Stimulated activated CD4-positive, alpha-beta T cell treated with anti-CD3 and anti-CD28 coated beads, Interleukin-15, amount 100 ng/mL, for 1 hour (primary cell): ENCODE results near the gene LIMS1.
A peak's percentile ranks its signal among the peaks of the same experiment; 100 is the strongest.
"Not testable (repeated sequence)": the region's sequence is repeated elsewhere in the genome, so short reads cannot be mapped to it uniquely, and the experiment has no call there.

Source experiments
- DNase-seq, 2 donors: peaks; one replicate each; pipeline ENCODE4 v3.0.0-alpha.2; 2020; ENCODE audit warnings: low read depth in 1 of 2, low spot score in 1 of 2

The LIMS1 gene, protein sequence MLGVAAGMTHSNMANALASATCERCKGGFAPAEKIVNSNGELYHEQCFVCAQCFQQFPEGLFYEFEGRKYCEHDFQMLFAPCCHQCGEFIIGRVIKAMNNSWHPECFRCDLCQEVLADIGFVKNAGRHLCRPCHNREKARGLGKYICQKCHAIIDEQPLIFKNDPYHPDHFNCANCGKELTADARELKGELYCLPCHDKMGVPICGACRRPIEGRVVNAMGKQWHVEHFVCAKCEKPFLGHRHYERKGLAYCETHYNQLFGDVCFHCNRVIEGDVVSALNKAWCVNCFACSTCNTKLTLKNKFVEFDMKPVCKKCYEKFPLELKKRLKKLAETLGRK

DNA sequence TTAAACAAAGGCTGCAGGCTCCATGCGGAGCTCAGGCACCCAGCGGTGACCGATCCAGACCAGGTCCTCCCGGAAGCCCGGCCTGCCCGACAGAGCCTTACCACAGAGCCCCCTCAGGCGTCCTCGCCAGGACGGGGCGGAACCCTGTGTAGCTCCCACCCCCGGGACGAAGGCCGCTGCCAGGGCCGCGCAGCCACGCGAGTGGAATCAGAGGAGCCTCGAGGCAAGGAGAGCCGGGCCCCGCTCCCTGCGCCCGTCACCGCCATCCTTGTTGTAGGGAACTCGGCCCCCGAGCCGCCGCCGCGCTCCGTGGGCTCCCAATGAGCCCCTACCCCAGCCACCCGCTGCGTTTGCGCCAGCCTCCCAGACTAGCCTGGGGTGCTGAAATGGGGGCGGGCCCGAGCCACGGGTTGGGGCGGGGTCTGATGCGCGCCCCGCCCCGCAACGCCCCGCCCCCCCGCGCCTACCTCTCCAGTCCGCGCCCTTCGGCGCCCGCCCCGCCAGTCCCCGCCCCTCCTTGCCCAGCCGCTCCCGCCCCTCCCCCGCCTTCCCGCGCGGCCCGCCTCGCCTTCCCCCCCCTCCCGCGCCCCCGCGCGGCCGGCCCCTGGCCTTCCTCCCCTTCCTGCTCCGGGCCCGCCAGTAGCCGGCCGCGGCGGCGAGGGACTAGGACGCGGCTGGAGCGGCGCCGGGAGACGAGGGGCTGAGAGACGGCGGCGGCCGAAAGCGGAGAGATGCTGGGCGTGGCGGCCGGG is at the start of gene LIMS1:
Gene LIMS1 (plus strand): TSS at position 639 of the 752 bp plus-strand sequence. CDS start 93 bp downstream, at position 732.
- peak; percentile 71 to 84 for DNase-seq

DNA sequence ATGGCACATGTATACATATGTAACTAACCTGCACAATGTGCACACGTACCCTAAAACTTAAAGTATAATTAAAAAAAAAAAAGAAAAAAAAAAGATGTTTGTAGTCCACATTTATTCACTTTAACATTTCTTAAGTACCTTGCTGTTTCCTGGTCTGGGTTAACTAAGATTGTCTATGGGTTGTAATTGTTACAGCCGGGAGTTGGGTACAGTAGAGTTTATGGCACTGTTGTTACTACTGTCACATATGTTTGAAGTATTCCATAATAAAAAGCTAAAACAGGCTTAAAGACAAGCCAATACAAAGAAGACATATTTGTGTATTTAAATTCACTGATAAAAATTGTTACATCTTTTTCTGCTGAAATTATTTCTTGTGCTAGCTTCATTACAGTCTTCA is 49.0 kb upstream of the LIMS1 start:
- DNase-seq: no peak

GRCh38 chr2:108490506-108491122 is 43.7 kb upstream of the LIMS1 start:
- DNase-seq: no peak

DNA sequence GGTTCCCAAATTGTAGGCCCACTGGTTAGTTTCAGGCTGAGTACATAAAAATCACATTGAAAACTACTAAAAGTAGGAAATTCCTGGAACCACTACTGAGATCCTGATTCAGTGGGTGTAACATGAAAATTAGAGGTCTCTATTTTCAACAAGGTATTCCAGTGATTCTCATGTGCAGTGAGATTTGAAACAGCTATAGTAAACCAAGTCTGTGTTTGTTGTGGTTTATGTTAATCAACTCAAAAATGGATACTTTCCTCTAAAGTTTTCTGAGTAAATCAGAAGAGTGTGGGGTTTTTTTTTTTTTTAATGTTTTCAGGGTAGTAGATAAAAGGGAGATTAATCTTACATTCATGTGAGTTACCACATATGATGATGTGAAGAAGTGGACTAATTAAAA is 42.4 kb upstream of the LIMS1 start:
- DNase-seq: no peak

DNA sequence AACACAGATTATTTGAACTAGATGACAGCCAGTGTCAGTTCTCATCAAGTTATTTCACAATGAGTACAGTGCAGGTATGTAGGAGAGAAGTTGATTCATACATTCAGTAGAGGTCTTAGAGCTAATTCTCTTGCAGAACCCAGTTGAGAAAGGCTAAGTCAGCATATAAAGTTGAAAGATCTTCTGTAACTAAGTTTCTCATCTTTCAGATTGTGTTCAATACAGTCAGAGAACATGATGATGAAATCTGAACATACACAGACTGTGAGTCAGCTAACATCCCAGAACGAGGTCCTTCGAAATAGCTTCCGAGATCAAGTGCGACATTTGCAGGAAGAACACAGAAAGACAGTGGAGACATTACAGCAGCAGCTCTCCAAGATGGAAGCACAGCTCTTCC is 41.9 kb upstream of the LIMS1 start:
- DNase-seq: no peak

DNA sequence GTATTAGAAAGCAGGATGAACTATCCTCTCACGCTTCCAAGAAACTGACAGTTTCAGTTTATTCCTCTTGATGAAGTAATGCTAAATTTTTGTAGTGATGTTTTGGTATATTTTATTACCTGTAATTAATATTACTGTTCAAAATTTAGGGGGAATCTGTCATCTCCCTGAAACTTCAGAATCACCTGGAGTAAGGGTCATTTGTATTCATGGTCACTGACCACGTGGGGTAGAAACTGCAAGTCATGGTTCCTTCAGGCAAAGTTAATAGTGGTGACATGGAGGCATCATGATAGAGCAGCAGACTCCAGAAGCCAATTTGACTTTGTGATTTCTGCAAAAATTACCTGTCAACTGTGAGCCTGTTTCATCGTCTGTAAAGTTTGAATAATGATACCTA is 38.1 kb upstream of the LIMS1 start:
- not testable (repeated sequence) for DNase-seq

GRCh38 chr2:108507620-108508019 is 26.6 kb upstream of the LIMS1 start:
- DNase-seq: not testable (repeated sequence)

DNA sequence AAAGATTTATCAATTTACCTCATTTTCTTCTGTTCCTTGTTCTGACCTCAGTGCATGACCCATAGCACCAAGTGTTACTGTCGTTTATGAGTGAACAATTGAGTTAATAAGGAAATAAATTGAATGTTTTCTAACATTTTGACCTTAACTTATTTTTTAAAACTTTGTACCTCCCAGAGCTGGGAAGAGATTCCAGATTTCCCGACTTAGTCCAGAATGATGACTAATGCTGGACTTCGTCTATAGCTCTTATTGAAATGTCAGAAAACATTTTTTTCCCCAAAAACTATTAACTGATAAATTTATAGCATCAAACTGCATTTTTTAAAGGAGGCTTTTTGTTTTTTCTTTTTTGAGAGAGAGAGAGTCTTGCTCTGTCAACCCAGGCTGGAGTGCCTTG is 21.8 kb upstream of the LIMS1 start:
- DNase-seq: not testable (repeated sequence)

DNA sequence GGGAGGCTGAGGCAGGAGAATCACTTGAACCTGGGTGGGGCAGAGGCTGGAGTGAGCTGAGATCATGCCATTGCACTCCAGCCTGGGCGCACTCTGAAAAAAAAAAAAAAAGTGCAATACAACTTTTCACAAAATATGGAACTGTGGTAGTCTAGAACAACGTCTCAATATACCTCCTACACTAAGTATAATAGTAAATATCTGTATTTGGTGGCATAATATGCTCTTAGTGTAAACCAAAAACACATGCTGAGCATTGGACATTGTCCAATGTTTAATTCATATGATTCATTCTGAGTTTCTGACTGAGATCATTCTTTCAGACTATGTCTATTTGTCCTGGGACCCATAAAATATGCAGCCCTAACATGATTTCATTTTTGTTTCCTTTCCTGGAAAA is 19.8 kb upstream of the LIMS1 start:
- not testable (repeated sequence) for DNase-seq

DNA sequence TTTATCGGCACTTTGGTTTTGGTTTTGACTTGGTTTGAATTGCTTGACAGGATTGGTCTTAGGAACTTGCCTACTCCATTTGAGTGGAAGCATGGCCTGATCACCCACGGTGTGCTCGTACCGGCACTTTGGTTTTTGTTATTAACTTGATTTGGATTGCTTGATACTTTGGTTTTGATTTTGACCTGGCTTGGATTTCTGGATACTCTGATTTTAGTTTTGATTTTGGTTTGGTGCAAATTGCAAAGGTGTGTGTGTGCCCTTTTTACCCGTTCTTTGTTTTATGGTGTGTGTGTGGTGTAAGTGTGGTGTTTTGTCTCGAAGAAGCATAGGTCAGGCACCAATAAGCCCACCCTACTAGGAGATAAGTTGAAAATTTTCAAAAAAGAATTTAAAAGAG is 9.6 kb upstream of the LIMS1 start:
- not testable (repeated sequence) for DNase-seq

GRCh38 chr2:108525258-108525657 is 9.0 kb upstream of the LIMS1 start:
- not testable (repeated sequence) for DNase-seq

DNA sequence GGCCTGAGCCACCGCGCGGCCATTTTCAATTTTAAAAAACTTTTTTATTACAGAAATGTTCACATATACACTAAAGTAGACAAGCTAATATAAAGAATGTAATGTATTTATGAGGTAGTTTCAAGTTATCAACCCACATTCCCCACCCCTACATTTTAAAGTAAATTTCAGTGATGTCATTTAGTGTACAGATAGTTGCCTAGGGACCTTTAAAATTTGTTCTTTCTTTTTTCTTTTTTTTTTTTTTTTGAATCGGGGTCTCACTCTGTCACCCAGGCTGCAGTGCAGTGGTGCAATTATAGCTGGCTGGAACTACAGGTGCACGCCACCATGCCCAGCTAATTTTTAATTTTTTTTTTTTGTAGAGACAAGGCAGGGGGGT is 2.6 kb upstream of the LIMS1 start:
- no peak for DNase-seq

DNA sequence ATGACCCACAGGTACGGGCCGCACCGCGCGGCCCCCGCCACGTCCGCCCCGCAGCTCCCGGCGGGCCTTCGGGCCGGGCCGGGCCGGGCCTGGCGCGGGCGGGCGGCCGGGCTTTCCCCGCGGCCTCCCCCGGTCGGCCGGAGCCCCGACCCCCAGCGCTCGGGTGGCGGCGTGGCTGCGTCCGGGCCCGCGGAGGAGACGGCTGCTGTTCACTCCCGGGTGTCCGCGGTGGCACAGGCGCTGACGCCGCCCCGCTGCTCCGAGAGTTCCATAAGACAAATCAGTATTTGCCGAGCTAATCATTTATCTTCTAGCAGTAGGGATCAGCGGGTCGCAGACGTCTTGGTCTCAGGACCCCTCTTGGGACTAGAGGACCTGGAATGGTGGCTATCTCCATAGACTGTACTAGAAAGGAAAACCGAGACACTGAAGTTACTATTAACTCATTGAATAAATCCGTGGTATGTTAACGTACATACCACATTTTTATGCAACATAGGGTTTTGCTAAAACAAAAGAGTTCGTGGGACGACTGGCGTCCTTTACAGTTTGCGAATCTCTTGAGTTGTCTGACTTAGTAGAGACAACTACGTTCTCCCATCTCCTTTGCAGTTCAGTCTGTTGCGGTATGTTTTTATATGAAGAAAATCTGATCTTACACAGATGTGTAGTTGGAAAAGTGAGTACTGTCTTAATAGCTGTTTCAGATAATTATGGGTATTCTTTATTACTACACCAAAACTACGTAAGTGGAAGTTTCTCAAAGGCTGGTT is 500 bp downstream of the LIMS1 start:
- DNase-seq: peak; percentile 6 to 16

- DNase-seq: no peak
Measured at GRCh38 chr2:108535357-108535631, 1.0 kb downstream of the LIMS1 start.

GRCh38 chr2:108536133-108536780 is 2.0 kb downstream of the LIMS1 start:
- DNase-seq: no peak

- no peak for DNase-seq
Measured at GRCh38 chr2:108536911-108537310, 2.6 kb downstream of the LIMS1 start.

GRCh38 chr2:108538000-108538625 is 3.8 kb downstream of the LIMS1 start:
- DNase-seq: no peak

DNA sequence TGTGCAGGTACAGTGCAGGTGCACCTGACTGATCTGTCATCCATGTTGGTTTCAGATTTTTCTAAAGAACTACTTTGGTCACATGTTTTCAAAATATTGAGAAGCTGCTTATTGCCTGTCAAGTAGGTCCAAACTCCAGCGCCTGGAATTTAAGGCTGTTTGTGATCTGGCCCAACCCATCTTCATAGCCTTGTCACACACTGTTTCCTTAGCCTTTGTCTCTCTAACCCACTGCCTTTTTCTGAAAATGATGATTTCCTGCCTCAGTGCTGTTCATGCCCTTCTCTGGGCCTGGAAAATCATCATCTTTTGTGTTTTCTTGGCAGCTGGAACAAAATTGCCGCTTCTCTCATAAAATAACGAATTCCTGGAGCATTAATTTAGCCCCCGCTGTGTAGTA is 7.2 kb downstream of the LIMS1 start:
- no peak for DNase-seq

- no peak for DNase-seq
Measured at GRCh38 chr2:108542071-108542470, 7.8 kb downstream of the LIMS1 start.

GRCh38 chr2:108547606-108548005 is 13.3 kb downstream of the LIMS1 start:
- no peak for DNase-seq
